ENCODE results near the gene FHIT.

FHIT gene

DNA sequence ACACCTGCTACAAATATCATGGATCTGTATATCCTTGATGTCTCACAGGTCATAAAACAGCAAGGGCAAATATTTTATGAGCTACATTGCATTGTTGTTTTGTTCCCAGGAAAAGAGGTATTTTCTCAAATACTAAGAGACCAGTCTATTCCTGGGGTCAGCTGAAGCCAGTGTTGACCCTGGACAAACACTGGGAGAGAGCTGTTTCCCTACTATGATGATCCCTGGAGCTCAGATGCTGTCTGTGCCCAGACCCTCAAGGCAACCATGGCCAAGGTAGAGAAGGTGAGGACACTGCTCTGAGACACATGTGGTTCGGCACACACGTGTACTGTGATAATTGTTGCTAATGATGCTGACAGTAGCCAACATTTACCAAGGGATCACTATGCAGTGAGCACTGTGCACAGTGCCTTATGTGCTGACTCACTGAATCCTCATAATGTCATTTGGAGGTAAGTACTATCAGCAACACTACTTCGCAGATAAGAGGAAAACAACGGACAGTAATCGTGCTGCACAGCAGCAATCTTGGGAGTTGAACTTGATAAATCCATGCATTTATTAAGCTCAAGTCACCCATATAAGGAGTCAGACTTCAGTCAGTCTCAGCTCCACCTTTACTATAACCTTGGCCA lies 943.6 kb downstream of the FHIT start:
- DNase-seq: no peak

DNA sequence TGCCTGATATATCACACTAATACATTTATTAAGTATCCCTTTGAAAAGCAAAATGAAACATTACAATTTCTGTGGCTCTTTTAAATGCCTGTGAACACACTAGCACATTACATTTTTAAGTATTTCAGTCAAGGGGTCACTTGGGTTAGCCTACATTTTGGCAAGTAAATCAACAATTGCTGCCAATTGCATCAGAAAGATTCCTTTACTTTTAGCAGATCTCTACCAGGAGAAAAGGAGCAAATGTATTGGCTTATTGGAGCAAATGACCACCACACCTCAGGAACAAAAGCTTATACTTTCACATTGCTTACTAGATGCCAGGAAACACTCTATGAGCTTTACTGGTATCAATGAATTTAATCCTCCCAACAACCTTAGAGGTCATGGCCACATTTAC lies 947.1 kb downstream of the FHIT start:
- DNase-seq: peak; percentile 21

GRCh38 chr3:60303160-60303559 lies 948.1 kb downstream of the FHIT start:
- DNase-seq: peak; percentile 62

DNA sequence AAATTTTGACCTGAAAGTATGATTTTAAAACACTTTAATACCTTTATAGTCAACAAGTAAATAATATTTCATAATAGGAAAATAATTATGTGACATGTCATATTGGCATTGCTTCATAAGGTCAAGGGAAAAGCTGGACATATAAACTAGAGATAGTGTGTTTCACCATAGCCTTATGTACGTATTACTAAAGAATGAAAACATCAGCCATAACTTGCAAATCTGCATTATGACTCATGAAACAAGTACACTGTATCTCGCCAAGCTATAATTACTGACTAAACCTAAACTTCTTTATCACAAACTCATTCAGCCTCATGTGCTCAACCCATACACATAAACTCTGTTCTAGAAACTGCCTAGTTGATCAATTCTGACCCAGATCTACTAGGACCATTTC lies 950.1 kb downstream of the FHIT start:
- DNase-seq: peak; percentile 78

- DNase-seq: peak; percentile 24
Observed at GRCh38 chr3:60298141-60298540, 953.1 kb downstream of the FHIT start.

GRCh38 chr3:60294181-60294580 lies 957.1 kb downstream of the FHIT start:
- DNase-seq: no peak

GRCh38 chr3:60291115-60291514 lies 960.1 kb downstream of the FHIT start:
- no peak for DNase-seq

DNA sequence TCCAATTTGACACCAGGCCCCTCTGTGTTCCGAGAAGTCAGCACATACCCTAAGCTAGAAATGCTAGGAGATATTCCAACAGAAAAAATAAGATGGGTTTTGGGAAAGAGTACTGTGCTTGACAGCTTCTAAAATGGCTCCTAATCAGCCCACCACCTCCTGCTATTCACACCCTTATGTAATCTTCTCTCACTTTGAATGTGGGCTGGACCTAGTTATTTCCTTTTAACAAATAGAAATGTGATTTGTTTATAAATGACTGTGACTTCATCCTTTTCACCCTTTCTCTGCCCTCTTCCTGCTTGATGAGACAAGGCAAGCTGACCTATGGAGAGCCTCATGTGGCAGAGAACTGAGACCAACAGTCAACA lies 961.1 kb downstream of the FHIT start:
- no peak for DNase-seq

DNA sequence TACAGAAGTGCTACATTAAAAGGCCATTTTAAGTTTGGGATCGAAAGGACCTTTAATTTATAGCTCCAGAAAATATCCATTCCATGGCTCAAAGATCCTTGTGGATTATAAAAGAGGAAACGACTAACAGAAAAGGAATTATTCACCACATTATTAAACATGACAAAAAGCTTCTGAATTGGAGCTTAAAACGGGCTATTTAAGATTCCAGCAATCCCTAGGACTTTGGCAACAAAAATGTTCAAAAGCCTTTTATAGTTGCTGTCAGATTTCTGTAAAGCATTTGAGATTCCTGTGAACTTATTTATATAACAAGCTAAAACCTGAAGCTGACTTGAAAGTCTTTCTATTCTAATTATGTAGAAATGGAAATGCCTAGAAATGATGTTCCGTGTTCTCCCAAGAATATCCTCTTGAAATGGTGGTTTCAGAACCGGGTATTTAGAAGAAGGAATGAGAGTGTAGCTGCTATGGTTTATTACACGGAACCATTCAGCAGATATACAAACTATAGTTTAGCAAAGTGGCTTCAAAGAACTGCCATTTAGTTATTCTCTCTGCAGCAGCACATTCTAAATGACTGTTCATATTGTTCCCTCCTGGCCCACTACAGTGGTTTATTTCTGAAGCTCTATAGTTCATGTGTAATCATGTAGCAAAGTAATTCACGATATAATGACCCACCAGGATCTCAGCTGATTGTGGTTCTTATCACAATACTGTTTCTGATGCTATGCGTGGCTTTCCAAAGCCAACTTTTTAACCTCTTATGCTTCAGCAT lies 961.7 kb downstream of the FHIT start:
- DNase-seq: no peak

- DNase-seq: no peak
Observed at GRCh38 chr3:60282866-60283265, 968.4 kb downstream of the FHIT start.

- no peak for DNase-seq
Observed at GRCh38 chr3:60281970-60282369, 969.3 kb downstream of the FHIT start.

DNA sequence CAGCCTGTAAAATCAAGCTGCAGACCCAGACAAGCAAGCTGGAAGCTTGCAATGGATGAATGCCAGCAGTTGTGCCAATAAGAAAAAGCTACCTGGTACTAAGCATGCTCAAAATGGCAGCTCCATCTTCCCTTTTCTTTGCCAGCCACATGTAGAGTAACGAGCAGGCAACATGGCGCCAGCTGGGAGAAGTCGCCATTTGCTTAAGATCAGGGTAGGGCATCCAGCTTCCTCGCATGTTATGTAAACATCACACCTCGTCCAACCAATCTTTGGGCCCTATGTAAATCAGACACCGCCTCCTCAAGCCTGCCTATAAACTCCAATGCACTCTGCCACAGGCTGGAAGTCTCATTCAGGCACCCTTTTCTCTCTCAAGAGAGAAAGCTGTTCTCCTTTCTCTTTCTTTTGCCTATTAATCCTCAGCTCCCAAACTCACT lies 973.9 kb downstream of the FHIT start:
- no peak for DNase-seq

- DNase-seq: no peak
Observed at GRCh38 chr3:60276615-60277014, 974.6 kb downstream of the FHIT start.

DNA sequence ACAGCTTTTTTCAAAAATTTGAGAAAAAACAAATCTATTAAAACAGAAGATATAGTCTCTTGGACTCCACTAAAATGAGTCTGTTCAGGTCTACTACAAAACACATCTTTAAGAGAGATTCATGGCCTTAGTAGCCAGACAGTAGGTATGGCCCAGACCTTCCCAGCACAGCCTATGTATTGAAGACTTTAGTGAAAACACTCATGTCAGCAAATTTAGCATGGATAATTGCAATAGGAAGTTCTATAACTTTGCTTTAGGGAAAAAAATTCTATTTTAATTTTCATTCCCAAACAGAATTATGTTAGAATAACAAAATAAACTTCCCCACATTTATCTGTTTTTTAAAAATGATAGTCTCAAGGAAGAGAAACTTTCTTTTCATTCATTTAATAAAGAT lies 976.6 kb downstream of the FHIT start:
- no peak for DNase-seq

- DNase-seq: no peak
Observed at GRCh38 chr3:60274098-60274497, 977.2 kb downstream of the FHIT start.

DNA sequence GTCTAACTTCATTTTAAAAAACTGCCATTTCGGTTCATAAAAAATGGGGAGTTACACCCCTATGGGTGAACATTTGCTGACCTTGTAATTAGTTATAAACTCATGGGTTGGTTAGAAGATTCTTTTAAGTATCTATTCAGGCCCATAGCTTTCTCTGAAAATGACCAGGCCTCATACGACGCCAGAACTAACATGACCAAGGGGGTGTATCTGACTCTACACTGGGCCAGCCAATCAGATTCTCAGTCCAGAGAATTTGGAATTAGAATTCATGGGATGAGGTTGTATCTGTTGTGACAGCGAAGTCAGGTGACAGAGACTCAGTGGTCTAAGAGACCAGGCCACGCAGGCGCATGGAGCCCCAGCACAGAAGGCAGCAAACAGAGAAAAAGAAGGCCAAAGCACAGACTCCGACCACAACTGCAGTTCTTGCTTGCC lies 981.4 kb downstream of the FHIT start:
- no peak for DNase-seq

DNA sequence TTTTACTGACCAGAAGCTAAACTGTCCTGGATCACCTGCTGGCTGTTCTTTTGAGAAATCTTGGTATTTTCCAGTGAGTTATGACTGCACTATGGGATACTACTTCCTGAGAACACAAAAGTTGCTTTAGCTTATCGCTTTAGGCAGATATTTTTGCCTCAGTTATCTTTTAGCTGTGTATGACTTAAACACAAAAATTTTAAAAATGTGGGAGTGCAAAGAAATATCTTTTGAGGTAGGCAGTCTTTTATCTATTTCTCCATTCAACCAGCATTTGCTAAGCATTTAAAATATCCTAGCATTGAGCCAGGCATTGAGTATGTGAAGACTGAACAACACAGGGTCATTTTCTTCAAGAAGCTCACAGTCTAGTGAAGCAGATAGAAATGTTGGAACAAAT lies 981.9 kb downstream of the FHIT start:
- peak; percentile 89 for DNase-seq

DNA sequence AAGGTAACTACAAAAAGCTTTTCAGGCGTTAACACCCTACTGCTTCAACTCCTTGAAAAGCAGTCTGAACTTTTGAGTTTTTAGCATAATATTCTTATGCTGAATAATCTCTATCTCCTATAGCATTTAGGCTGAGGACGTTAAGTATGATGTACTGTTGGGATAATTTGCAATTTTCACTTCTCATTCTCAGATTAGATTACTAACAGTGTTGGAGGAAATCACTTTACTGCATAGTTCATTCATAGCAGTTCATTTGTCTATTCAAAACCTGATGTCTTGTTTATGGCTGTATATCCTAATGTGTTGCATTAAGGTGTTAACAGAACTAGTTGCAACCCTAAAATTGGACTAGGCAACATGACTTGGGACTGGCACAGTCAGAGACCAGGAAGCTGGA lies 983.1 kb downstream of the FHIT start:
- DNase-seq: no peak

GRCh38 chr3:60266444-60266843 lies 984.8 kb downstream of the FHIT start:
- DNase-seq: no peak

GRCh38 chr3:60263191-60263590 lies 988.1 kb downstream of the FHIT start:
- no peak for DNase-seq

DNA sequence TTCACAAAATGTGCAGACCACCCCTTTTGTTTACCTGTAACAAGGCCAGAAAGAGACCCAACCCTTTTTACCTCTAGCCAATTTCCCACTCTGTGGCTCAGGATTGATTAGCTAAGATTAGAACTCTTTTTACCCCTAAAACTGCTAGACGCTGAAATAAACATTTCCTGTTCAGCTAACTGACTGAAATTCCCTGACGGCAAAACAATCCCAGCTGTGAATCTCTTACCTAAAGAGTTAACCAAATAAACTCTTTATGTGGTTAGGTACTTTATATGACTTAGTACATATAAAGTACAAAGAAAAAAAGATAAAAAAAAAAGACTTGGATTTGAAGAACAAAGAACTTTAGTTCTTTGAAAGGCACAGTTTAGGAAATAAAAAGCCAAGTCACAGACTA lies 988.7 kb downstream of the FHIT start:
- no peak for DNase-seq

GRCh38 chr3:60260546-60260945 lies 990.7 kb downstream of the FHIT start:
- no peak for DNase-seq

- no peak for DNase-seq
Observed at GRCh38 chr3:60250810-60251209, 1000.4 kb downstream of the FHIT start.

- no peak for DNase-seq
Observed at GRCh38 chr3:60250206-60250605, 1001.0 kb downstream of the FHIT start.

GRCh38 chr3:60246361-60246760 lies 1004.9 kb downstream of the FHIT start:
- DNase-seq: no peak
